ENCODE results near the gene MYOC. TPM values are rescaled to one million over a fixed set of nuclear protein-coding genes. Genes with fewer than 3 reads are reported as not detected.

MYOC gene
- total RNA-seq, 1 experiment from 2014 or later = not detected

GRCh38 chr1:171588230-171588629, 64.3 kb downstream of the MYOC start:
- H4K20me1 ChIP-seq (ENCODE audit: insufficient read depth) = no peaks in the 10 kb centered on the region; the same call in 1 of the 2 replicates
- intact Hi-C loops (cut with micrococcal nuclease) = loop anchor here (10.0 kb wide), 1 partner anchor 53 kb away; no protein-coding TSS in a partner anchor
- no peak overlapping the region for H3K4me3 ChIP-seq (replicated peaks in 1 of 2; ENCODE audit: low read depth in 1 of 2, low read length in 2 of 2)
- CTCF ChIA-PET = no interaction called here
- RAD21 ChIA-PET (ENCODE audit: low non-redundant PET in 1 of 2, low total read pairs in 2 of 2, uncharacterized antibody in 2 of 2, unreplicated experiment in 2 of 2) = no interaction called here
- BruUV-seq (replicated peaks) = no TSS peak
- DNase-seq (ENCODE audit: low read depth, low spot score) = no peak
- no peak overlapping the region for H3K9ac ChIP-seq (ENCODE audit: low read length)
- peaks cover 46 to 71% of the 10 kb centered on the region in 2 experiments for H3K36me3 ChIP-seq (ENCODE audit: control insufficient read depth in 1 of 2, insufficient read depth in 2 of 2, low read length in 2 of 2)
- POLR2A ChIA-PET = no interaction called here
- H3K9me3 ChIP-seq (ENCODE audit: control insufficient read depth in 1 of 2, insufficient read depth in 1 of 2, low read depth in 1 of 2, low read length in 2 of 2) = no peaks in the 10 kb centered on the region
- no peaks in the 10 kb centered on the region for H3K4me1 ChIP-seq (ENCODE audit: control insufficient read depth in 1 of 2, insufficient read depth in 2 of 2, low read length in 2 of 2)
- TF ChIP-seq ZNF274 (IDR thresholded peaks at IDR 0.05; ENCODE audit: low read depth, low read length) = no peak
- TF ChIP-seq SP1 (IDR thresholded peaks at IDR 0.05; ENCODE audit: low read depth) = no peak
- no peak for TF ChIP-seq SIN3A (IDR thresholded peaks at IDR 0.05; ENCODE audit: low read depth)
- no peak for TF ChIP-seq POLR2A (IDR thresholded peaks at IDR 0.05; ENCODE audit: borderline replicate concordance, extremely low read depth, insufficient read depth, insufficient read length)
- no peak for TF ChIP-seq RAD21 (IDR thresholded peaks at IDR 0.05; ENCODE audit: low read depth)
- TF ChIP-seq EZH2 (IDR thresholded peaks at IDR 0.05) = no peak
- TF ChIP-seq ATF3 (IDR thresholded peaks at IDR 0.05) = no peak
- no peak for TF ChIP-seq REST (IDR thresholded peaks at IDR 0.05; ENCODE audit: low read depth)
- TF ChIP-seq ZBTB33 (IDR thresholded peaks at IDR 0.05; ENCODE audit: extremely low read depth, insufficient replicate concordance, low read length) = no peak
- TF ChIP-seq CEBPB (IDR thresholded peaks at IDR 0.05; ENCODE audit: low read depth) = no peak
- no peak for TF ChIP-seq ZFX (IDR thresholded peaks at IDR 0.05)
- TF ChIP-seq SRF (IDR thresholded peaks at IDR 0.05; ENCODE audit: low read depth) = no peak
- no peak for TF ChIP-seq ELF1 (IDR thresholded peaks at IDR 0.05; ENCODE audit: borderline replicate concordance, low read depth)
- TF ChIP-seq MAX (IDR thresholded peaks at IDR 0.05) = no peak
- TF ChIP-seq CTCF (IDR thresholded peaks at IDR 0.05 in 2 of 3, conservative IDR thresholded peaks at IDR 0.05 in 1 of 3; ENCODE audit: borderline replicate concordance in 1 of 3, insufficient read depth in 1 of 3, low read depth in 2 of 3, low read length in 2 of 3) = no peak
- no peak for TF ChIP-seq EGR1 (IDR thresholded peaks at IDR 0.05; ENCODE audit: low read depth)
- TF ChIP-seq EZH2phosphoT487 (IDR thresholded peaks at IDR 0.05; ENCODE audit: borderline replicate concordance) = no peak
- no peaks in the 10 kb centered on the region; the same call in 1 of the 2 replicates for H3K79me2 ChIP-seq (ENCODE audit: insufficient read depth, low read length)
- H2AFZ ChIP-seq (ENCODE audit: low read depth, low read length, poor library complexity, severe bottlenecking) = no peak overlapping the region
- ATAC-seq = no peak
- H3K4me2 ChIP-seq (ENCODE audit: low read length) = no peak overlapping the region
- no peak overlapping the region for H3K27ac ChIP-seq (ENCODE audit: low read depth, low read length)
- H3K27me3 ChIP-seq (ENCODE audit: insufficient read depth, low read length) = no peaks in the 10 kb centered on the region
- no peaks in the 10 kb centered on the region for H3K9me2 ChIP-seq (ENCODE audit: insufficient read depth)
